Activated T-cell treated with anti-CD3 and anti-CD28 coated beads, Interleukin-2, amount 50 U/mL, for 24 hours (primary cell): ENCODE results near the gene PCMTD2.
"Not testable (repeated sequence)": the region's sequence is repeated elsewhere in the genome, so short reads cannot be mapped to it uniquely, and the experiment has no call there.

ENCODE experiments used
- DNase-seq: peaks from one replicate; pipeline ENCODE4 v3.0.0-alpha.2; 2020
- H3K27ac Mint-ChIP-seq: 2 replicates; pipeline ENCODE4 v1.8.0; 2020; ENCODE audit warnings: mild to moderate bottlenecking, mixed read lengths
- H3K27me3 Mint-ChIP-seq: 2 replicates; pipeline ENCODE4 v1.8.0; 2020; ENCODE audit warnings: mixed read lengths
- H3K36me3 Mint-ChIP-seq: 2 replicates; pipeline ENCODE4 v1.8.0; 2020; ENCODE audit warnings: low read depth, mixed read lengths
- H3K4me1 Mint-ChIP-seq: 2 replicates; pipeline ENCODE4 v1.8.0; 2020; ENCODE audit warnings: low read depth, mixed read lengths
- H3K4me3 Mint-ChIP-seq: 2 replicates; pipeline ENCODE4 v1.8.0; 2020; ENCODE audit warnings: mild to moderate bottlenecking, moderate library complexity, mixed read lengths
- H3K9me3 Mint-ChIP-seq: 2 replicates; pipeline ENCODE4 v1.8.0; 2020; ENCODE audit warnings: mixed read lengths

Gene PCMTD2

DNA sequence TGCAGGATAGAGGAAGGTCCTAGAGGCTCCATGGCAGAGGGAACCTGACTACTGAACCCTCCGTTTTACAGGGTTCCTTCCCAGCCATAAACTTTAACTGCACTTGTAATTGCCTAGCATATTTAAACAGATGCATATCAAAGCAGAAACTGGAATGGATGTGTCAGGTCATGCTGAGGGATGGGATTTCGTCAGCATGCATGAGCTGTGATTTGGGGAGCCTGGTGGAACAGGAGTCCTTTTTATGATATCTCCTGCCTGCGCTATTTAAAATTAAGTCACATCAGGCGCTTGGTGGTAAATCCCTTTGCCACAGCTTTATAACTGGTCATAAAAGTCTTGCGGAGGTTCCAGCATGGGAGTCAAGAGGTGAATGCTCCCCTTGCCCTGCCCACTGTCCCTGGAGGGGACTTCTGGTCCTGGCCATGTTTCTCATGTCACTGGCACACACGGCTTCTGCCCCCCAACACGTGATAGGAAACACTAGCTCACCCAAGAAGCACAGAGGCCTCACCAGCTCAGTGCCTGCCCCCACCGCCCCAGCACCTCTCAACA is 26.0 kb upstream of the PCMTD2 start:
- Mint-ChIP-seq H3K4me3 (no peak overlapping the region), H3K27me3 (no peaks in the 10 kb centered on the region), H3K4me1 (peaks cover 25% of the 10 kb centered on the region), H3K27ac (no peak overlapping the region), H3K36me3 (no peaks in the 10 kb centered on the region), H3K9me3 (no peaks in the 10 kb centered on the region)
- no peak for DNase-seq

DNA sequence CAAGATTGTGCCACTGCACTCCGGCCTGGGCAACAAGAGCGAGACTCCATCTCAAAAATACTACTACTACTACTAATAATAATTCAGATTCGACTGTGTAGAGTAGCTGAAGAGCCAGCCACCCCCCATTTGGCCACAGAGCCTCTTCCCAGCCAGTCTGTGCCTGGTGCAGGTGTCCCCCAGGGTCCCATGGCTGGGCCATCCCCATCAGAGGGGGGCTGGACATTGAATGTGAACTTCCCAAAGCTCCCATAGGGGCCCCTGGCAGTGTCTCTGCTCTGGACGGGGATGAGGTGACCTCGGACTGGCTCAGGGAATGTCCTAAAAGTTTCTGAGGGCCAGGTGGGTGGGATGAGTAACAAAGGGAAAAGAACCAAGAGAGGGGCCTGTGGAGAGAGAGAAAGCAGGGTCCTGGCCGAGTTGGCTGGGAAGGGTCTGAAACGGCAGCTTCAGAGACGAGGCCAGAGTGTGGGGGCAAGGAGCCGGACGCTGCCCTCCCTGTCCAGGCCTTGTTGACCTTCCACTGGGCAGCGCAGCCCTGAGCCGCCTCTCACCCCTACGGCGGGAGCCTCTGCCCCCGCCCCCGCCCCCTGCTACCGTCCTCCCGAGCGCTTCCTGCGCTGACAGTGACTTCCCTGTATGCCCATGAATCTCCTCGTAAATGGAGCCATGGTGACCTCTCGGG is 24.9 kb upstream of the PCMTD2 start:
- peaks cover 23% of the 10 kb centered on the region for H3K4me1 Mint-ChIP-seq
- no peaks in the 10 kb centered on the region for H3K36me3 Mint-ChIP-seq
- H3K9me3 Mint-ChIP-seq = no peaks in the 10 kb centered on the region

DNA sequence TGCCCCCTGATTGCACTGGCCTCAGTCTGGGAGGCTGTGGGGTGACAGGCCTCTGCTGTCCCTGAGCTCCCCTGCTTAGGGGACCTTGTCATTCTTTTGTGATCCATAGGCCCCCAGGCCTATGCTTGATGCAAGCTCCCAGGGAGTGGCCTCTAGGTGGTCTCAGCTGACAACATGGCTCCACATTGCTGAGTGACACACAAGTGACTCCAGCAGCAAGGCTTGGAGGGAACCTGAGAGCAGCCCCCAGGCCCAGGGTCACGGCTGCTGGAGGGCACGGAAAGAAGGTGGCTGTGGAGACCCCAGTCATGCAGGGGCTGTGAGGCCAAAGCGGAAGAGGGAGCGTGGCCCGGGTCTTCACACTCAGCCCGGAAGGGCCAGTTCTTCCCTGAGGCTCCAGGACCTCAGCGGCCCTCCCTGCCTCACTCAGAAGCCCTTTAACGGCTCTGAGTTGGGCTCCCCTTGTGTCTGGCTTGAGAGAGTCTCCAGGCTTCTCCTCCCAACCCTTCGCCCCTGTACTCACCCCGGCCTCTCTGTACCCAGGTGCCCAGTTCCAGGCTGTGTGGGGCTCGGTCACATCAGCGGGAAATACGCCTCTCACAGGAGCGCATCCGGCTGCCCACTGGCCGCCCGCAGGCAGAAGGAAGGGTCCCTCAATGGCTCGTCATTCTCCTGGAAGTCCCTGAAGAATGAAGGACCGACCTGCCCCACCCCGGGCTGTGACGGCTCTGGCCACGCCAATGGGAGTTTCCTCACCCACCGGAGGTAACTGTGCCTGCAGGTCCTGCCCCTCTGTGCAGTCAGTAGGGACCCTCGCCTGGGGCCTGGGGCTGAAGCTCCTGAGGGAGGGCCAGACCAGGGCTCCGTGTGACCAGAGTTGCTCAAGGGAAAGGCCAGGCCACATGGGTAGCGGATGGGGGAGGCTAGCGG is 23.7 kb upstream of the PCMTD2 start:
- H3K9me3 Mint-ChIP-seq = no peaks in the 10 kb centered on the region
- H3K4me3 Mint-ChIP-seq = no peak overlapping the region
- no peak for DNase-seq
- no peaks in the 10 kb centered on the region for H3K27me3 Mint-ChIP-seq
- H3K36me3 Mint-ChIP-seq = no peaks in the 10 kb centered on the region
- peaks cover 18% of the 10 kb centered on the region for H3K4me1 Mint-ChIP-seq
- no peak overlapping the region for H3K27ac Mint-ChIP-seq

More for the DNA sequence above, 24.9 kb upstream of the PCMTD2 start:
- H3K4me3 Mint-ChIP-seq = no peak overlapping the region
- H3K27me3 Mint-ChIP-seq = no peaks in the 10 kb centered on the region
- H3K27ac Mint-ChIP-seq = no peak overlapping the region
- no peak for DNase-seq

- Mint-ChIP-seq H3K27ac (no peak overlapping the region), H3K36me3 (no peaks in the 10 kb centered on the region), H3K4me3 (no peak overlapping the region), H3K4me1 (peaks cover 13% of the 10 kb centered on the region), H3K27me3 (no peaks in the 10 kb centered on the region), H3K9me3 (no peaks in the 10 kb centered on the region)
- no peak for DNase-seq
Observed at GRCh38 chr20:64232794-64233193, 22.8 kb upstream of the PCMTD2 start.

- no peak overlapping the region for H3K27ac Mint-ChIP-seq
- DNase-seq = no peak
- no peaks in the 10 kb centered on the region for H3K9me3 Mint-ChIP-seq
- H3K4me1 Mint-ChIP-seq = peaks cover 8% of the 10 kb centered on the region
- no peaks in the 10 kb centered on the region for H3K27me3 Mint-ChIP-seq
- no peaks in the 10 kb centered on the region for H3K36me3 Mint-ChIP-seq
- no peak overlapping the region for H3K4me3 Mint-ChIP-seq
Observed at GRCh38 chr20:64233725-64234124, 21.8 kb upstream of the PCMTD2 start.

- Mint-ChIP-seq H3K27ac (no peak overlapping the region), H3K9me3 (no peaks in the 10 kb centered on the region), H3K36me3 (no peaks in the 10 kb centered on the region), H3K27me3 (no peaks in the 10 kb centered on the region), H3K4me3 (no peak overlapping the region), H3K4me1 (peaks cover 8% of the 10 kb centered on the region)
- no peak for DNase-seq
Observed at GRCh38 chr20:64234291-64234791, 21.2 kb upstream of the PCMTD2 start.

- not testable (repeated sequence) for H3K36me3 Mint-ChIP-seq, H3K4me1 Mint-ChIP-seq, DNase-seq, H3K27ac Mint-ChIP-seq, H3K27me3 Mint-ChIP-seq, H3K4me3 Mint-ChIP-seq, H3K9me3 Mint-ChIP-seq
Observed at GRCh38 chr20:64234921-64235565, 20.5 kb upstream of the PCMTD2 start.

- Mint-ChIP-seq H3K27ac (no peak overlapping the region), H3K9me3 (no peaks in the 10 kb centered on the region), H3K27me3 (no peaks in the 10 kb centered on the region), H3K4me1 (peaks cover 8% of the 10 kb centered on the region), H3K4me3 (no peak overlapping the region), H3K36me3 (no peaks in the 10 kb centered on the region)
- no peak for DNase-seq
Observed at GRCh38 chr20:64236137-64237088, 19.1 kb upstream of the PCMTD2 start.

GRCh38 chr20:64237316-64237715 is 18.2 kb upstream of the PCMTD2 start:
- Mint-ChIP-seq H3K27me3 (peaks cover 2% of the 10 kb centered on the region), H3K9me3 (no peaks in the 10 kb centered on the region), H3K27ac (no peak overlapping the region), H3K4me1 (peaks cover 8% of the 10 kb centered on the region), H3K4me3 (no peak overlapping the region), H3K36me3 (no peaks in the 10 kb centered on the region)
- no peak for DNase-seq

DNA sequence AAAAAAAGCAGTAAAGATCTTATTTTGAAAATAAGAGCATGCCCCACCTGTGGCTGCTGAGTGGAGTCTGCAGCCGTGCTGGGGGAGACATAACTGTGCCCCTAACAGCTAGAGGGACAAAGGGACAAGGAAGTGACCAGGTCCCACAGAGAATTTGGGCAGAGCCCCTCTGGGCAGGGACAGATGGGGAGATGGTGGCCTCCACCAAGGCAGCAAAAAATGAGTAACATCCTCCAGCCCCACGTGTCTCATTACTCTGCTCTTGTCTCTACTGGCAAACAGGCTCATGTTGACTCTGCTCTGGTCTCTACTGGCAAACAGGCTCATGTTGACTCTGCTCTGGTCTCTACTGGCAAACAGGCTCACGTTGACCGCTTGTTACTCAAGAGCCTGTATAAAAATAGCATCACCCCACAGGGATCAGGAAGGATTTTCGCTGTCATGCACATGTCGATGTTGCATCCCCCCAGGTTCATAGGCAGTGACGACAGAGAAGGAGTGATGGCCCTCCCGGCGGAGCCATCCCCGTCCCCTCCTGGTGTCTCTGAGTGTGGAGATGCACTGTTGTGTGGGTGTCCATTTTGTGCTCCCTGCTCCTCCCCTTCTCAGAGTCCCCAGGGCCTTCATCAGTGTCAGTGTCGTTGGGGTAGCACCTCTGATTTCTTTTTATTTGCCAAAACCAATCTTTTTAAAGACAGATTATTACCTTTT is 17.3 kb upstream of the PCMTD2 start:
- no peak overlapping the region for H3K27ac Mint-ChIP-seq
- no peak for DNase-seq
- no peak overlapping the region for H3K4me3 Mint-ChIP-seq
- peaks cover 2% of the 10 kb centered on the region for H3K27me3 Mint-ChIP-seq
- H3K4me1 Mint-ChIP-seq = peaks cover 8% of the 10 kb centered on the region
- H3K36me3 Mint-ChIP-seq = no peaks in the 10 kb centered on the region
- no peaks in the 10 kb centered on the region for H3K9me3 Mint-ChIP-seq

GRCh38 chr20:64238851-64239387 is 16.6 kb upstream of the PCMTD2 start:
- H3K4me1 Mint-ChIP-seq = peaks cover 2% of the 10 kb centered on the region
- no peak overlapping the region for H3K27ac Mint-ChIP-seq
- peaks cover 4% of the 10 kb centered on the region for H3K27me3 Mint-ChIP-seq
- no peaks in the 10 kb centered on the region for H3K36me3 Mint-ChIP-seq
- no peak for DNase-seq
- no peak overlapping the region for H3K4me3 Mint-ChIP-seq
- H3K9me3 Mint-ChIP-seq = no peaks in the 10 kb centered on the region

- peaks cover 9% of the 10 kb centered on the region for H3K27me3 Mint-ChIP-seq
- H3K36me3 Mint-ChIP-seq = no peaks in the 10 kb centered on the region
- H3K9me3 Mint-ChIP-seq = no peaks in the 10 kb centered on the region
- no peak overlapping the region for H3K4me3 Mint-ChIP-seq
- DNase-seq = peak; percentile 21
- H3K4me1 Mint-ChIP-seq = no peaks in the 10 kb centered on the region
- no peak overlapping the region for H3K27ac Mint-ChIP-seq
Observed at GRCh38 chr20:64239449-64240242, 15.9 kb upstream of the PCMTD2 start.
